Ovary (tissue), 3 donors: Measurements from ENCODE around the gene PET100.

Experiments used
- CTCF ChIP-seq, 3 donors: fragments of 450-650 bp in 2 of 3; fragments of 200-600 bp in 1 of 3; IDR thresholded peaks; one replicate each; pipeline versions ENCODE4 v1.5.1 to v1.8.0; 2016 to 2022; ENCODE audit warnings: antibody characterized with exemption in 3 of 3, mild to moderate bottlenecking in 1 of 3
- POLR2A ChIP-seq: fragments of 450-650 bp; IDR thresholded peaks from one replicate; pipeline ENCODE4 v1.6.1; 2017; ENCODE audit warnings: antibody characterized with exemption, mild to moderate bottlenecking, moderate library complexity
- donor health status: DM: no; HTN: no; CAD: no.

GRCh38 chr19:7652061-7652641 is 22.6 kb downstream of the PET100 start:
- peak; percentile 82 to 90 (median 84) for TF ChIP-seq CTCF (IDR thresholded peaks at IDR 0.05)
- no peak for TF ChIP-seq POLR2A
